ENCODE data around the gene NLE1.

Gene NLE1

DNA sequence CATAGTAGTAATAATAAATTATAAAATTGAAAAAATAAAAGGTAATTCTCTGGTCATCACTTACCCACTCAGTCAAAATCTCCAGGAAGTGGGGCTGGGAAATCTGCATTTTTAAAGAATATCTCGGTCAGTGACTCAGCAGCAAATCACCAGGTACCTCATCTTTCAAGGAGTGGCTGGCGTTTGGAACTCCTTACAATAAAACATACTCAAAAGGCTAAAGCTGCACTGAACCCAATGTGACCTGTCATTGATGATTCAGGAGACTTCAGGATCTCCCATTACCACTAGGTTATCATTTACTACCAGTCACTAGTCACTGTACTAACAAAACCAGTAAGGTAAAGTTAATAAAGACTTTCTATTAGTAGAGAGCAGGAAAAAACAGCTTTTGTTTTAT is 57.1 kb downstream of the NLE1 start:
- DNase-seq: no peak

GRCh38 chr17:35083071-35083470 is 59.0 kb downstream of the NLE1 start:
- no peak for DNase-seq

DNA sequence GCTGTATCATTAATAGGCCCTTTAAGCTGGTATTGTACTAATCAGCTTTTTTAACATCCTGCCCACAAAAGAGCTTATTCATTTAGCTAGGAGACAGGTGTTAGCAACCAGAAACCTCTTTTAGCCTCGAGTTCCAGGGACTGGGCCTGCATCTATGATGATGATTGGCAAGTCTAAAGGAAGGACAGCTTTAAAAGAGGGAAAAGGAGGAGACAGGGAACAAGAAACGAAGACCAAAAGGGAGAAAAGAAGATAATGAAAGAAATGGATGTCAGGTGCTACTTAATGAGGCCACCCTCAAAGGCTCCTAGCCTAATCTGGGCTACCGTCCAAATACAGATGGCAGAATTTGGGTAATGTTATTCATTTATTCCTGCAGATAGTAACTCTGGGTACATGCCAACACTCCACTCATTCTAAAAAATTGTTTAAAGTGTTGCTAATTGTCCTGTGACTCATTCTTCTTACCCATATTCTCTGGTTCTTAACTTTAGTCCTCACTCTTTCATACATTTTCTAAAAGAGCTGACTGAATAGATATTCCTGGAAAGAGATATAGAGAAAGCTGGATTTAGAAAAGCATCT is 59.9 kb downstream of the NLE1 start:
- DNase-seq: no peak

GRCh38 chr17:35081638-35082037 is 60.5 kb downstream of the NLE1 start:
- no peak for DNase-seq

DNA sequence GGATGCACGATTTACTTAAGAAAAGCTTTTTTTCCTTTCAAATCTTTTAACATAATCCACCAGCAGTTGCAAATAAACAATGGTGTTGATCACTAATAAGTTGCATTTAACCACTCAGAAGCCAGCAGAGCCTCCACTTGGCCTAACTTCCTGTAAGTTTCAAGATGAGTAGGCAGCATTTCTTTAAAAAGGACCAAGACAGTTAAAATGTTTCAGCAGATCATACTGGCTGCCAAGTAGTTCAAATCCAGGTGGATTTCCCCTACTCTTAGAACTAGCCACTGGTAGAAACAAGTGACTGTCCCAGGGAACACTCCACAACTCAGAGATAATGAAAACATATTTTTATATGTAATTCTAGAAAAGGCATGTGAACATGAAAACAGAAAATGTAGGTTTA is 61.6 kb downstream of the NLE1 start:
- no peak for DNase-seq

DNA sequence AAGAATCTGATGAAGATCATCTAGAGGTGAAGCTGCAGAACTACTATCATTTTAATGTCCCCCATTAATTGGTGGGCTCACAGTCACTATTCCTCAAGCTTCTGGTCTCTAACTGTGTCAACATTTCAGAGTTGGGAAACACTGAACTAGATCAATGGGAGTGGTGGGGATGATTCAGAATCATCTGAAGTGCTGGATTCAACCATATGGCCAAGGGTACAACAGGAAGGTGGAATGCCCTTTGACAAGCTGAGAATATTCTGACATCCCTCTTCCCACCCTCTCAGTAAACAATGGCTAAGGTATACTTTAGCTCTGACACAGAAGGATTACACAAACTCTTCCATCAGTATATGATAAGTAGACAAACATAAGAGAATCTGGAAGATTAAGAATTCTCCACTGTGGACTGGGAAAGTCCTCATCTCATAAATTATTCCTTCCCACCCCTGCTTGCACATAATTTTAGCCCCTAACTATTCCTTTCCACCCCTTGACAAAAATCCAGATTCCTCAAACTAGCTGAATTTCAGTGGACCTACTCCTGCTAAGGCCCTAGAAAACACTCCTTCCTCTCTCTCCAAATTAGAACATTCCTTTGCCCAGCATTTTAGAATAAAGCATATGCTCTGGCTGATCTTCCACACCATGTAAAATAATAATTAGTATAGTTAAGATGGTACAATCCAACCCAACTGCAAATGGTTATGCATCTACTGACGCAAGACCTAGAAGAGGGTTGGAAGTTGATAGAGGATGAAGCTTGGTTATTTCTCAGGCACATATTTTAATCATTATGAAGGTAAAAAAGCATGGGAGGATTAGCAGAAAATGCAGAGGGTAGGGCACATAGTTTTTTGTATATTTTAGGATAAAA is 62.3 kb downstream of the NLE1 start:
- DNase-seq: no peak
